ENCODE measurements around the gene DCAF12. TPM values are rescaled to one million over a fixed set of nuclear protein-coding genes. Genes with fewer than 3 reads are reported as not detected.

Gene DCAF12
- total and polyA plus RNA-seq, 2 of the 13 experiments (the other 11 are each of a cell fraction or from before 2014, with no cell fraction given): 26.8 to 37.4 TPM

- H2AFZ ChIP-seq (ENCODE audit: low read length): no peak overlapping the region
- TF ChIP-seq FOXC1 (CRISPR knock-in tag; IDR thresholded peaks at IDR 0.05; ENCODE audit: borderline replicate concordance): peak; percentile 41; the same call in 1 of the 2 replicates
- TF ChIP-seq ZNF274 (CRISPR knock-in tag; IDR thresholded peaks at IDR 0.05): peak; percentile 69; the same call in 1 of the 2 replicates
- 0 out of 2 replicates have a peak, but pooled peaks have one; percentile 39 for TF ChIP-seq ZC3H13 (CRISPR knock-in tag; IDR thresholded peaks at IDR 0.05)
- TF ChIP-seq CEBPG (CRISPR knock-in tag; IDR thresholded peaks at IDR 0.05): no peak
- no peak for TF ChIP-seq ZNF513 (CRISPR knock-in tag; conservative IDR thresholded peaks at IDR 0.05)
- 0 out of 2 replicates have a peak, but pooled peaks have one; percentile 33 for TF ChIP-seq NCOA1 (CRISPR knock-in tag; IDR thresholded peaks at IDR 0.05)
- 0 out of 2 replicates have a peak, but pooled peaks have one; percentile 2 for TF ChIP-seq MYC (CRISPR knock-in tag; IDR thresholded peaks at IDR 0.05; ENCODE audit: borderline replicate concordance)
- TF ChIP-seq POGK (CRISPR knock-in tag; conservative IDR thresholded peaks at IDR 0.05): no peak
- TF ChIP-seq PRDM15 (CRISPR knock-in tag; IDR thresholded peaks at IDR 0.05): peak; percentile 6; the same call in 1 of the 2 replicates
- no peak for TF ChIP-seq GPN1 (CRISPR knock-in tag; IDR thresholded peaks at IDR 0.05; ENCODE audit: borderline replicate concordance)
- no peak for TF ChIP-seq ZNF652 (CRISPR knock-in tag; IDR thresholded peaks at IDR 0.05; ENCODE audit: borderline replicate concordance, low read depth)
- TF ChIP-seq GPBP1L1 (CRISPR knock-in tag; IDR thresholded peaks at IDR 0.05): no peak
- TF ChIP-seq ZNF546 (CRISPR knock-in tag; conservative IDR thresholded peaks at IDR 0.05): no peak
- no peak for TF ChIP-seq TBX2 (CRISPR knock-in tag; IDR thresholded peaks at IDR 0.05; ENCODE audit: borderline replicate concordance)
Observed at GRCh38 chr9:34127035-34127948, 794 bp upstream of the DCAF12 start.

More at GRCh38 chr9:34127035-34127948, 794 bp upstream of the DCAF12 start:
- peaks cover 37% of the 10 kb centered on the region for H3K79me2 ChIP-seq (ENCODE audit: insufficient read depth, low read length)
- ChIA-PET POLR2A (interaction anchor here (0.6 to 1.7 kb wide), 6 partner anchors 31 to 252 kb away, joined by 3 to 8 read pairs (median 4); partner anchors contain the start of genes UBAP1 and UBAP2), CTCF (ENCODE audit: low intra/inter-chr PET ratio, low total read pairs) (no interaction called here)
- H3K27me3 ChIP-seq (ENCODE audit: control insufficient read depth in 1 of 2, insufficient read depth in 2 of 2, low read length in 2 of 2): no peaks in the 10 kb centered on the region; a peak in 1 of 5 replicates
- FAIRE-seq (no peak), DNase-seq (ENCODE audit: low spot score) (no peak), ATAC-seq (peak; percentile 47)
- H3K4me2 ChIP-seq (ENCODE audit: low read depth, low read length): peak overlapping the region; percentile 92
- TSS peak; percentile 87 for BruUV-seq (replicated peaks)
- peaks cover 53% of the 10 kb centered on the region for H3K4me1 ChIP-seq (ENCODE audit: insufficient read depth, low read length)
- H3K4me3 ChIP-seq (replicated peaks in 1 of 3; ENCODE audit: insufficient read depth in 1 of 3, low read depth in 2 of 3, low read length in 3 of 3): peak overlapping the region; percentile 66 to 88 (median 86); a peak in 5 of 6 replicates
- peak overlapping the region; percentile 86 for H3K9ac ChIP-seq (ENCODE audit: insufficient read depth, low read depth, low read length)
- H4K20me1 ChIP-seq (ENCODE audit: insufficient read depth, low read length): 0 out of 2 replicates have a peak, but pooled peaks cover 4% of the 10 kb centered on the region
- 73% methylated on average over 15 of the region's 17 CpGs for WGBS (ENCODE audit: low lambda C conversion rate)
- in situ Hi-C loops (cut with HindIII; ENCODE audit: extremely low pct_ligation_motif_present, low pct_unique_long_range_greater_than_20kb) (loop anchor here (10.0 kb wide), 1 partner anchor 128 kb away; no protein-coding TSS in a partner anchor), intact Hi-C loops (cut with micrococcal nuclease; ENCODE audit: unreplicated experiment) (loop anchor here (5.0 kb wide), 1 partner anchor 50 kb away; the partner anchor contains the start of gene UBAP1)
- peaks cover 2 to 18% of the 10 kb centered on the region in 2 experiments; a peak in 4 of 5 replicates for H3K36me3 ChIP-seq (replicated peaks in 1 of 2; ENCODE audit: control insufficient read depth in 1 of 2, insufficient read depth in 2 of 2, low read length in 2 of 2)
- H3K27ac ChIP-seq (ENCODE audit: extremely low read length, insufficient read depth, low read length): peak overlapping the region; percentile 86
- H3K9me3 ChIP-seq (ENCODE audit: low read length): no peaks in the 10 kb centered on the region
